GM18508 (cell line): ENCODE results near the gene SZT2.
"Not testable (repeated sequence)": the region's sequence is repeated elsewhere in the genome, so short reads cannot be mapped to it uniquely, and the experiment has no call there.

Experiments
- ATAC-seq: cut with Tn5 transposase; IDR thresholded peaks from one replicate; pipeline ENCODE4 v1.9.1; 2021; ENCODE audit warnings: moderate number of reproducible peaks; ENCODE audit not compliant: insufficient read depth, unreplicated experiment

Gene SZT2

GRCh38 chr1:43359696-43360095 is 30.0 kb upstream of the SZT2 start:
- no peak for ATAC-seq

DNA sequence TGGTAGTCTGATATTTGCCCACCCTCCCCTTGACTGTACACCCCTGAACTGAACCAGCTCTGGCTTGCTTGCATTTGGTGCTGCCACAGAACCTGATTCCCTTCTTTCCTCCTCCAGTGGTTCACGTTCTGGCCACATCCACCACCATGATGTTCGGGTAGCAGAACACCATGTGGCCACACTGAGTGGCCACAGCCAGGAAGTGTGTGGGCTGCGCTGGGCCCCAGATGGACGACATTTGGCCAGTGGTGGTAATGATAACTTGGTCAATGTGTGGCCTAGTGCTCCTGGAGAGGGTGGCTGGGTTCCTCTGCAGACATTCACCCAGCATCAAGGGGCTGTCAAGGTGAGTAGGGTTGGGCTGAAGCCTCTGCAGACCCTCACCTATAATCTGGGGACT is 29.1 kb upstream of the SZT2 start:
- ATAC-seq = no peak

GRCh38 chr1:43363283-43363934 is 26.3 kb upstream of the SZT2 start:
- ATAC-seq = no peak

DNA sequence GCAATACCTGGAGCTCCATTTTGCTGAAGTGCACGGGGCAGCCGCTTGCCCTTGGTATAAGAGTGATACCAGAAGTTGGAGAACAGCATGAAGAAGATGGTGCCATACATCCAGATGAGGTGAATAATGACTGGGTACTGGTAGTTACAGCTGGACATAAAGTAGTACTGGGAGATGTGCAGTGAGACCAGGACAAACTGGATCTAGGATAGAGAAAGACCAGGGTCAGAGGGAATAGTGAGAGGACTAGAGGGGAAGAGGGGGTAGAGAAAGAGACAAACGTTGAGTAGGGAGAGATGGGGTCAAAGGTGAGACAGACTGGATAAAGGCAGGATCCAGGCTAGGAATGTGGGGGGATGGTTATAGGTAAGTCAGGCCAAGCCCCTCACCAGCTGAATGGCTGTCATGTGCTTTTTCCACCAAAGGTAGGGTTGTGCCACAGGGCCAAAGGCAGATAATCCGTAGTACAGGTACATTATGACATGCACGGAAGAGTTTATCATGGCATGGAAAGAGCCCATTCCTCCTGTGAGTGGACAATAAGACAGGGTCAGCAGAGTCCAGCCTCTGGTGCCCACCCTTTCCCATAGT is 25.7 kb upstream of the SZT2 start:
- no peak for ATAC-seq

- no peak for ATAC-seq
Observed at GRCh38 chr1:43365678-43366077, 24.0 kb upstream of the SZT2 start.

- no peak for ATAC-seq
Observed at GRCh38 chr1:43366179-43366578, 23.5 kb upstream of the SZT2 start.

DNA sequence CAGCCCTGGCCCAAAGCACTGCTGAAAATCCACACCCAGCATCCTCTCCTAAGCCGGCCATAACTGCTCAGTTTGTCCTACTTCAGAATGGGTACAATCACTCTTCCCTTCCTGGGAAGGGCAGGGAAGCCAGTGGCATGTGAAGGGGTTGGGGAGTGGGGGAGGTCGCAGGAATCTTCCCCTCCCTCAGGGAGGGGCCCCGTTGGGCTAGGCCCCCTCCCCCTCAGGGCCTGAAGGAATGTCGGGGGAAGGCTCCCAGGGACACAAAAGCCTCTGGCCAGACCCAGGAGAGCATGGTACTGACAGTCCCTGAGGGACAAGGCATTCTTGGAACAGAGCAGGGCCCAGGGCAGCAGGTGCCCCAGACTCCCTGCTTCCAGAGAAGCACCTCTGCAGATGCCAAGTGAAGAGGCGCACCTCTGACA is 23.1 kb upstream of the SZT2 start:
- no peak for ATAC-seq

- peak; percentile 17 for ATAC-seq
Observed at GRCh38 chr1:43367026-43367903, 22.4 kb upstream of the SZT2 start.

GRCh38 chr1:43367904-43368645 is 21.6 kb upstream of the SZT2 start, which contains the start of gene ELOVL1:
Gene ELOVL1 (minus strand): TSS chr1:43368011. CDS start chr1:43365609, 2,402 bp downstream.
- peak; percentile 33 for ATAC-seq

DNA sequence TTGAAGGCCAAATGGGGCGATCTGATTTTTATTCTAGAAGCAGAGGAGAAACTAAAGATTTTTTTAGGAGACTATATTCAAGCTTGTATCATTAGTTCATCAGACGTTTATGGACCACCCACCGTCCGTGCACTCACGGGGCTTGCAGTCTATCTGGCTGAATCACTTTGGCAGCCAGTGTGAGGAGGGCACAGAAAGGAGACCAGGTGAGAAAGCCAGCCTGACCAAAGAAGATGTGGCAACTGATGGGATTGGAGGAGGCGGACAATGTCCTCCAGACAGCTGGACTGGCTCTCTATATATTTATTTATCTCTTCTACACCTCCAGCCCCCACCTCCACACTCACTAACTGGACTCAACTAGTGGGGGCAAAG is 21.1 kb upstream of the SZT2 start:
- peak; percentile 8 for ATAC-seq

DNA sequence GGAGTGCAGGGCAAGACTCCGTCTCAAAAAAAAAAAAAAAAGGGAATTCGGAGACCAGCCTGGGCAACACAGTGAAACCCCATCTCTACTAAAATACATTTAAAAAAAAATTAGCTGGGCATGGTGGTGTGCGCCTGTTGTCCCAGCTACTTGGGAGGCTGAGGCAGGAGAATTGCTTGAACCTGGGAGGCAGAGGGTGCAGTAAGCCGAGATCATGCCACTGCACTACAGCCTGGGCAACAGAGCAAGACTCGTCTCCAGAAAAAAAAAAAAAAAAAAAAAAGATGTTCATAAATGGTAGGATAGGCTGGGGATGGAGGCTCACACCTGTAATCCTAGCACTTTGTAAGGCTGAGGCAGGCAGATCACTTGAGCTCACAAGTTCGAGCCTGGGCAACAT is 19.9 kb upstream of the SZT2 start:
- not testable (repeated sequence) for ATAC-seq

- ATAC-seq = no peak
Observed at GRCh38 chr1:43370564-43370963, 19.1 kb upstream of the SZT2 start.

DNA sequence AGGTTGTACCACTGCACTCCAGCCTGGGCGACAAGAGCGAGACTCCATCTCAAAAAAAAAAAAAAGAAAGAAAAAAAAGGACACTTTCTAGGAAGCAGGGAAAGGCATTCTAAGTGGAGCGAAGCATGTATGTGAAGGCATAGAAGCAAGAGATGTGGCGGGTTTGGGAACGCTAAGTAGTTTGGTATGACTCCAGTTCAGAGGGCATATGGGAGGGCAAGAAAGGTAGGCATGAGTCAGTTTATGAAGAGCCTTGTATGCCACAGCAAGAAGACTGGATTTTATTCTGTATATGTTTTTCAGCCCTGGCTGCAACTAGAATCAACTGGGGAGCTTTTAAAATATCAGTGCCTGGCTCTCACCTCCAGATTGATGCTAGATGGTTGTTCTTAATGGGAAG is 17.5 kb upstream of the SZT2 start:
- ATAC-seq = no peak

- ATAC-seq = no peak
Observed at GRCh38 chr1:43373066-43373940, 16.4 kb upstream of the SZT2 start.

GRCh38 chr1:43376723-43377235 is 12.9 kb upstream of the SZT2 start:
- no peak for ATAC-seq

- ATAC-seq = no peak
Observed at GRCh38 chr1:43377831-43378230, 11.9 kb upstream of the SZT2 start.

GRCh38 chr1:43379476-43379875 is 10.2 kb upstream of the SZT2 start:
- no peak for ATAC-seq

- ATAC-seq = no peak
Observed at GRCh38 chr1:43381612-43382011, 8.1 kb upstream of the SZT2 start.

DNA sequence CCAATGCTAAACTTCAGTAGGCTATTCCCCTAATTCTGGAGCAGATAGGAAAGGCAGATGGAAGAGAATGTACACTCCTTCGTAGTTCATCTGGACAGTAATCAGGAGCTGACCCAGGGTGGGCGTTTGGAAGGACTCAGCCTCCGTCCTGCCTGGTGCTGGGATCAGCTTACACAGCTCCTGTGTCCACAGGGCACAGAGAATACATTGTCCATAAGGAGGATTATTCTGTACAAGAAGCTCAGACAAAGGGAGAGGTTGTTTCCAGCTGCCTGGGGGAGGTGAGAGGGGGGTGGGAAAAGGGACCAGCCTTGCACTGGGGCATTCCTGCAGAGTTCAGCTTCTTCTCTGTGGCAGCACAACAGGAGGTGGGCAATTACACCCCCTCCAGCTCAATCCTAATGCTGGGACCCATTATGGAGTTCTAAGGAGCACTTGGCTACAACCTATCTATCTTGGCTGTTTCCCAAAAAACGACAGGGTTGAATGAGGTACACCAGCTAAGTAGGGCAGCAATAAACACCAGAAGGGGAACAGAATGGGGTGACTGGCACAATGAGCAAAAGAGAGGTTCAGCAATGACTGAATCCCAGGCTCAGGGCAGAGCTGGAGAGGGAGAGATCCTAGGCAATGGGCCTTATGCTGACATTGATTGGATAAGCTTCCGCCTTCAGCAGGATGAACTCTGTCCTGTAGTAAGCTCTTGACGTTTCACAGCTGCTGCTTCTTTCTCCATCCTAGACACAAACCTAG is 7.5 kb upstream of the SZT2 start:
- no peak for ATAC-seq
